Astrocyte of the cerebellum (primary cell): ENCODE data around the gene NT5DC3.
A peak's percentile ranks its signal among the peaks of the same experiment; 100 is the strongest.

ENCODE experiments used
- DNase-seq: peaks from one replicate; pipeline ENCODE4 v3.0.0-alpha.2; 2011; ENCODE audit warnings: low read depth
- H3K4me3 ChIP-seq: 2 replicates; pipeline ENCODE4 v1.5.1; 2011; ENCODE audit warnings: mild to moderate bottlenecking, low read depth, low read length, moderate library complexity
- in situ Hi-C: cut with HindIII; loops from 2 replicates; pipeline ENCODE4 v1.10.0; 2017; ENCODE audit warnings: low sequenced_read_pairs
- TF ChIP-seq, protein P1 (sequence below): IDR thresholded peaks from 2 replicates; pipeline ENCODE4 v1.5.1; 2012; ENCODE audit warnings: low read length, low read depth, moderate library complexity, mild to moderate bottlenecking; ENCODE audit errors: missing control alignments

Gene NT5DC3

DNA sequence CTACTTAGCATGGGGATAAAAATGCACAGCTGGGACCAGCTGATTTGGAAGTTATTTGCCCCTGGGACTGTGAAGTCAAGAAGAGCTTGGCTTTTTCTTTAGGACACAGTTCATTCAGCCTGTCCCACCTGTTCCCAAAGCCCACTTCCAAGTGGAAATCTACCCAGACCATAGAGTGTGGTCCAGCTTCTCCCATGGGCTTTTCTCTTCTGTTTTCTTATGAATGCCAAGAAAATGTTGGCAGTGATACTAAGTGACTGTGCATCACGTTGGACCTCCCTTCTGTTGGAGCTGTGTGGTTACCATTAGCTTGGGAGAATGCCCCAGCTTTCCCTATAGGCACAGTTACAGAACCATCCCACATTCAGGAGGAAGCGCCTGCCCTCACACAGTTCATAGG is 89.4 kb downstream of the NT5DC3 start:
- in situ Hi-C loops, result no loop called here
- DNase-seq, result no peak
- TF ChIP-seq, protein P1, sequence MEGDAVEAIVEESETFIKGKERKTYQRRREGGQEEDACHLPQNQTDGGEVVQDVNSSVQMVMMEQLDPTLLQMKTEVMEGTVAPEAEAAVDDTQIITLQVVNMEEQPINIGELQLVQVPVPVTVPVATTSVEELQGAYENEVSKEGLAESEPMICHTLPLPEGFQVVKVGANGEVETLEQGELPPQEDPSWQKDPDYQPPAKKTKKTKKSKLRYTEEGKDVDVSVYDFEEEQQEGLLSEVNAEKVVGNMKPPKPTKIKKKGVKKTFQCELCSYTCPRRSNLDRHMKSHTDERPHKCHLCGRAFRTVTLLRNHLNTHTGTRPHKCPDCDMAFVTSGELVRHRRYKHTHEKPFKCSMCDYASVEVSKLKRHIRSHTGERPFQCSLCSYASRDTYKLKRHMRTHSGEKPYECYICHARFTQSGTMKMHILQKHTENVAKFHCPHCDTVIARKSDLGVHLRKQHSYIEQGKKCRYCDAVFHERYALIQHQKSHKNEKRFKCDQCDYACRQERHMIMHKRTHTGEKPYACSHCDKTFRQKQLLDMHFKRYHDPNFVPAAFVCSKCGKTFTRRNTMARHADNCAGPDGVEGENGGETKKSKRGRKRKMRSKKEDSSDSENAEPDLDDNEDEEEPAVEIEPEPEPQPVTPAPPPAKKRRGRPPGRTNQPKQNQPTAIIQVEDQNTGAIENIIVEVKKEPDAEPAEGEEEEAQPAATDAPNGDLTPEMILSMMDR, result no peak
- H3K4me3 ChIP-seq, result no peak overlapping the region

DNA sequence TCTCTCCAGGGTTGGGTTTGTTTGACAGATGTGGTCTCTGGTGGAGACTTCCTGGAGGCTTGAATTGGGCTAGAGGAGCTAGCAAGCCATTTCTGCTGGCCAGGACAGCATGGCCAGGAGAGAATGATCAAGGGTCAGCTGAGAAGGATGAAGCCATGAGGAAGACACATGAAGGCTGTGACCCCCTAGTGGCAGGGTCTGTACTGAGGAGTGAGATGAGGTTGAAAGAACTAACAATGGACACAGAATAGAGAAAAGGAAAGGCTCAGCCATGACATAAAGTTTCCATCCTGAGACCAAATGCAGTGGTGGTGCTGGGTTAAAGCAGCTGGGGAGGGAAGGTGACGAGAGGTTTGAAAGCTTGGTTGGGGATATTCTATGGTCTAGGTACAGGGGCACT is 89.9 kb downstream of the NT5DC3 start:
- in situ Hi-C loops, result no loop called here
- no peak for DNase-seq
- TF ChIP-seq, protein P1, result peak; percentile 4
- no peak overlapping the region for H3K4me3 ChIP-seq

DNA sequence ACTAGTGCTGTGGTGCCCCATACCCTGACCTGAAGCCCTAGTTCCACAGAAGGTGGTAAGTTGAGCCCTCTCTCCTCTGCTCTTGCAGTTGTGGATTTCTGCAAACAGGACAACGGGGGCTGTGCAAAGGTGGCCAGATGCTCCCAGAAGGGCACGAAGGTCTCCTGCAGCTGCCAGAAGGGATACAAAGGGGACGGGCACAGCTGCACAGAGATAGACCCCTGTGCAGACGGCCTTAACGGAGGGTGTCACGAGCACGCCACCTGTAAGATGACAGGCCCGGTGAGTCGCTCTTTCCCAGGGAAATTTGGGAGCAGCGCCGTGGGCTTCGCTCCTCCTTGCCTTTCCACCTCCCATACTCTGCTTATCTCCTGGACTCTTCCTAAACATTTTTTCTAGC is 92.2 kb downstream of the NT5DC3 start:
- no peak for DNase-seq
- TF ChIP-seq, protein P1, result no peak
- in situ Hi-C loops, result no loop called here
- H3K4me3 ChIP-seq, result no peak overlapping the region

DNA sequence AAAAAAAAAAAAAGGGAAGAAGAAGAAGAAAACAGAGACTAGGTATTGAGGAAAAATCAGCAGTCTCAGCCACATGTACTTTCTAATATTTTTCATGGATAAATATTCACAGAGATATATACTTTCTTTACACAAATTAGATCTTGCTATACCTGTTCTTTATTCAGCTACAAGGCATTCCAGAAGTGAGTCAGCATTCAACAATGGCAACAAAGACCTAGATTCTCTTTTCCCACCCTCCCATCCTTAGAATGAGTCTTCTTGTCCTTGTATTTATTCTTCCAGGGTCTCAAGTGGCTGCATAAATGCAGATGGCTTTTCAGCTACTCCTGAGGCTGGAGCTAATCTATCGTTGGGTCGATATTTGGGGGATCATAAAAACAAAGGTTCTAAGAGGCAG is 93.0 kb downstream of the NT5DC3 start:
- H3K4me3 ChIP-seq, result no peak overlapping the region
- in situ Hi-C loops, result no loop called here
- TF ChIP-seq, protein P1, result no peak
- no peak for DNase-seq

DNA sequence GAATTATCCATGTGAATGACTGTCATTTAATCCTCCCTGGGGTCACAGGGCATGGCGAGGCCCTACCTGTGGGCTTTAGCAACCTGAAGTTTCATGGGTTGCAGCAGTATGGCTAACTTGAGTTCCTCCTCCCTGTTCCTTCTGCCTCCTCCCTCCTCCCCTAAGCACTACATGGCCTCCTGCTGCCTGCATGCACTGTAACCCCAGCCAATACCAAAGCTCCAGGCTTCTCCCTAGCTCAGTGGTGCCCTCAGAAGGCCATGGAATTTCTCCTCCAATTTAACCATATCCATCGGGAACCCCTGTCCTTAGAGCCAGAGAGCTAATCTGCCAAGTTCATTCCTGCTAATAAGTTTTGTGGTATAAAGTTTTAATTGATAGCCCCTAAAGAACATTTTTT is 95.1 kb downstream of the NT5DC3 start:
- no peak overlapping the region for H3K4me3 ChIP-seq
- TF ChIP-seq, protein P1, result no peak
- no peak for DNase-seq
- in situ Hi-C loops, result no loop called here

DNA sequence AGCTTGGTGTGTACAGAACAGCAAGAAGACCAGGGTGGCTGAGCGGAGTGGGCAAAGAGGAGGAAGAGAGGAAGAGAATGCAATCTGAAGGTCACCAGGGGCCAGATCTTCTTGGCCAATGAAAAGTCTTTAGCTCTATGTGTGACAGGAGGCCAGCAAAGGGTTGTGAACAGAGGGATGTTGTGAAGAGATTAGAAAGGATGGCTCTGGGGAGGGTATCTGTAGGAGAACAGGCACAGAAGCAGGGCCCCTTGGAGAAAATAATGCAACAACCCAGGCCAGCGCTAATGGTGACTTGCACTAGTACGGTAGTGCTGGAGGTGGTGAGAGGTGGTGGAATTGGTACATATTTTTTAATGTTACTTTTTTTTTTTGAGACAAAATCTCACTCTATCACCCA is 97.2 kb downstream of the NT5DC3 start:
- in situ Hi-C loops, result no loop called here
- DNase-seq, result no peak
- TF ChIP-seq, protein P1, result no peak
- no peak overlapping the region for H3K4me3 ChIP-seq
